HTR-8/SVneo (cell line): Measurements from ENCODE around the gene ALG1.
"Not testable (repeated sequence)": the region's sequence is repeated elsewhere in the genome, so short reads cannot be mapped to it uniquely, and the experiment has no call there.

ENCODE experiments used
- DNase-seq: peaks from one replicate; pipeline ENCODE4 v3.0.0; 2011; ENCODE audit warnings: low spot score, mixed read lengths; ENCODE audit not compliant: insufficient read length
- FAIRE-seq: peaks from 2 replicates; lab custom pipeline; 2011; peaks lifted over from hg19 to GRCh38; lab: Jason Lieb, UNC

Gene ALG1

GRCh38 chr16:5071341-5071680 is 332 bp upstream of the ALG1 start:
- no peak for DNase-seq

GRCh38 chr16:5072334-5073278 is 963 bp downstream of the ALG1 start:
- no peak for FAIRE-seq
- no peak for DNase-seq

More at GRCh38 chr16:5071341-5071680, 332 bp upstream of the ALG1 start:
- no peak for FAIRE-seq

GRCh38 chr16:5073279-5073629 is 1.6 kb downstream of the ALG1 start:
- no peak for DNase-seq
- FAIRE-seq, result no peak

- not testable (repeated sequence) for FAIRE-seq, DNase-seq
Measured at GRCh38 chr16:5073771-5074170, 2.1 kb downstream of the ALG1 start.

GRCh38 chr16:5075637-5076036 is 4.0 kb downstream of the ALG1 start:
- no peak for DNase-seq
- FAIRE-seq, result no peak

GRCh38 chr16:5077304-5077703 is 5.7 kb downstream of the ALG1 start:
- FAIRE-seq, result no peak
- no peak for DNase-seq

- DNase-seq, result no peak
- FAIRE-seq, result no peak
Measured at GRCh38 chr16:5078626-5079025, 7.0 kb downstream of the ALG1 start.

- not testable (repeated sequence) for DNase-seq, FAIRE-seq
Measured at GRCh38 chr16:5080461-5080860, 8.8 kb downstream of the ALG1 start.

- DNase-seq, FAIRE-seq: not testable (repeated sequence)
Measured at GRCh38 chr16:5080996-5081395, 9.4 kb downstream of the ALG1 start.

GRCh38 chr16:5083646-5084045 is 12.0 kb downstream of the ALG1 start:
- not testable (repeated sequence) for DNase-seq, FAIRE-seq

- not testable (repeated sequence) for FAIRE-seq
Measured at GRCh38 chr16:5084099-5084731, 12.6 kb downstream of the ALG1 start.

GRCh38 chr16:5084802-5085201 is 13.2 kb downstream of the ALG1 start:
- FAIRE-seq, DNase-seq: not testable (repeated sequence)

More at GRCh38 chr16:5084099-5084731, 12.6 kb downstream of the ALG1 start:
- DNase-seq, result not testable (repeated sequence)

GRCh38 chr16:5085716-5086115 is 14.1 kb downstream of the ALG1 start:
- DNase-seq, FAIRE-seq: not testable (repeated sequence)

GRCh38 chr16:5088086-5088790 is 16.6 kb downstream of the ALG1 start:
- DNase-seq, FAIRE-seq: not testable (repeated sequence)

GRCh38 chr16:5088936-5089335 is 17.3 kb downstream of the ALG1 start:
- DNase-seq, FAIRE-seq: not testable (repeated sequence)

GRCh38 chr16:5089911-5090555 is 18.4 kb downstream of the ALG1 start:
- not testable (repeated sequence) for DNase-seq

GRCh38 chr16:5090592-5090991 is 18.9 kb downstream of the ALG1 start:
- not testable (repeated sequence) for FAIRE-seq

More at GRCh38 chr16:5089911-5090555, 18.4 kb downstream of the ALG1 start:
- not testable (repeated sequence) for FAIRE-seq

GRCh38 chr16:5093081-5093480 is 21.4 kb downstream of the ALG1 start:
- not testable (repeated sequence) for FAIRE-seq, DNase-seq

More at GRCh38 chr16:5090592-5090991, 18.9 kb downstream of the ALG1 start:
- DNase-seq, result not testable (repeated sequence)

GRCh38 chr16:5093746-5094145 is 22.1 kb downstream of the ALG1 start:
- FAIRE-seq, DNase-seq: not testable (repeated sequence)
